Lower lobe of right lung (tissue), 2 donors: Measurements from ENCODE around the gene UST. TPM values are rescaled to one million over a fixed set of nuclear protein-coding genes. Genes with fewer than 3 reads are reported as not detected.
"Not testable (repeated sequence)": the region's sequence is repeated elsewhere in the genome, so short reads cannot be mapped to it uniquely, and the experiment has no call there.

Experiments used
- ATAC-seq, 2 donors: fragments of 200-7000 bp; cut with Tn5 transposase; one replicate each; pipeline ENCODE4 v1.9.1; 2020 to 2022; ENCODE audit warnings: mild to moderate bottlenecking in 2 of 2, moderate library complexity in 2 of 2
- DNase-seq: peaks from one replicate; pipeline ENCODE4 v3.0.0-alpha.2; 2020
- H3K27ac ChIP-seq: fragments of 200-600 bp; one replicate; pipeline ENCODE4 v1.8.0; 2022
- H3K27me3 ChIP-seq: fragments of 200-600 bp; one replicate; pipeline ENCODE4 v1.8.0; 2022; ENCODE audit warnings: low read depth
- H3K36me3 ChIP-seq: fragments of 200-600 bp; one replicate; pipeline ENCODE4 v1.8.0; 2022; ENCODE audit warnings: mild to moderate bottlenecking
- H3K4me1 ChIP-seq: fragments of 200-600 bp; one replicate; pipeline ENCODE4 v1.8.0; 2022
- H3K4me3 ChIP-seq: fragments of 200-600 bp; one replicate; pipeline ENCODE4 v1.8.0; 2022; ENCODE audit warnings: mild to moderate bottlenecking
- H3K9me3 ChIP-seq: fragments of 200-600 bp; one replicate; pipeline ENCODE4 v1.8.0; 2022
- intact Hi-C: fragments of 100-400 bp; cut with DNase I; formaldehyde crosslinking; loops from one replicate; pipeline ENCODE4 v1.11.0; 2022
- total RNA-seq: library from RNA; stranded (reverse); fragmentation: NEBNext Ultra II Directional; extraction: Animal tissue kit (Norgen Biotek cat#: 25700); gene quantifications from one replicate; pipeline ENCODE4 v1.2.1, GENCODE V29; 2021
- TF ChIP-seq, protein P1 (sequence below): fragments of 200-600 bp; IDR thresholded peaks from one replicate; pipeline ENCODE4 v1.8.0; 2022; ENCODE audit warnings: antibody characterized with exemption, mild to moderate bottlenecking
- donor health status: DM: no; HTN: yes; CAD: no; lungs with severe emphysema.

The UST gene
- total RNA-seq, 1 donor from 2014 or later, result 11.8 TPM

DNA sequence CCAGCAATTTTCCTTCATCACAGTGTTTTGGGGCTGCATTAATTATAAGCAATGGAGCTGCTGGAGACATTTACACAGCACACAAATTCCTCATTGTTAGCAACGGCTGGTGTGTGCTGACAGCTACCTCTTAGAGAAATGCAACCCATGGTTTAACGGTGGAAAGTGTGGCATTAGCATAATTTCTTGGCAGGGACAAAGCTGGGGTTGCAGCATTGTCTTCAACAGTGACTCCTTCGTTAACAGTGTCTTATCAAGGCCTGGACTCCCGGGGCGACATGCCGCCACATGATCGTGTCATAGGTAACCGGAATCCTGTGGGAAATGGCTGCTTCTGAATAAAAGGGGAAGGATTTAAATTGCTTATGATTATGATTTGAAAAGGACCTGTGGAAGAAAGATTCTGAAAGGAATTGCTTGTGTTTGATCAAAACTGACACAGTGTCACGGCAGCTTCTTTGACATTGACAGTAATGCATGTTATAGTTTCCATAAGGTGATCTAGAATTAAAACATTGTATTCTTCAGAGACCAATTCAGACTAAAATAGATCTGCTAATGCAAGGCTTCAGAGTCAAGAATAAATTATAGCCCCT is 128.0 kb downstream of the UST start:
- no peaks in the 10 kb centered on the region for H3K4me1 ChIP-seq
- H3K9me3 ChIP-seq, result no peaks in the 10 kb centered on the region
- H3K36me3 ChIP-seq, result no peaks in the 10 kb centered on the region
- H3K27me3 ChIP-seq, result no peaks in the 10 kb centered on the region
- intact Hi-C loops, result no loop called here
- H3K4me3 ChIP-seq, result no peak overlapping the region
- TF ChIP-seq, protein P1, sequence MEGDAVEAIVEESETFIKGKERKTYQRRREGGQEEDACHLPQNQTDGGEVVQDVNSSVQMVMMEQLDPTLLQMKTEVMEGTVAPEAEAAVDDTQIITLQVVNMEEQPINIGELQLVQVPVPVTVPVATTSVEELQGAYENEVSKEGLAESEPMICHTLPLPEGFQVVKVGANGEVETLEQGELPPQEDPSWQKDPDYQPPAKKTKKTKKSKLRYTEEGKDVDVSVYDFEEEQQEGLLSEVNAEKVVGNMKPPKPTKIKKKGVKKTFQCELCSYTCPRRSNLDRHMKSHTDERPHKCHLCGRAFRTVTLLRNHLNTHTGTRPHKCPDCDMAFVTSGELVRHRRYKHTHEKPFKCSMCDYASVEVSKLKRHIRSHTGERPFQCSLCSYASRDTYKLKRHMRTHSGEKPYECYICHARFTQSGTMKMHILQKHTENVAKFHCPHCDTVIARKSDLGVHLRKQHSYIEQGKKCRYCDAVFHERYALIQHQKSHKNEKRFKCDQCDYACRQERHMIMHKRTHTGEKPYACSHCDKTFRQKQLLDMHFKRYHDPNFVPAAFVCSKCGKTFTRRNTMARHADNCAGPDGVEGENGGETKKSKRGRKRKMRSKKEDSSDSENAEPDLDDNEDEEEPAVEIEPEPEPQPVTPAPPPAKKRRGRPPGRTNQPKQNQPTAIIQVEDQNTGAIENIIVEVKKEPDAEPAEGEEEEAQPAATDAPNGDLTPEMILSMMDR, result no peak
- no peak for DNase-seq
- no peak for ATAC-seq
- no peak overlapping the region for H3K27ac ChIP-seq

DNA sequence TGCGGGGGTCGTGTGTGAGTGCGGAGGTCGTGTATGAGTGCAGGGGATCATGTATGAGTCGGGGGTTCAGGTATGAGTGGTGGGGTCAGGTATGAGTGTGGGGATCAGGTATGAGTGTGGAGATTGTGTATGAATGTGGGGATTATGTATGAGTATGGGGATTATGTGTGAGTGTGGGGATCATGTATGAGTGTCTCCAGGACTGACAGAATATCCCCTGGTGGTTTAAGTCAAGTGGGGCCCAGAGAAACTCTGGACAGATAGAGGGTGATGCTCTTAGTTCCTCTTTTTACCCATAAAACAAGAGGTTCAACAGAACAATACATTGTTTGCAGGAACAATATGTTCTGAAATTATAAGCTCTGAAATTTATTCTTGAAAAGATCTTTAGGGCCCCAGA is 131.9 kb downstream of the UST start:
- TF ChIP-seq, protein P1, result no peak
- H3K4me1 ChIP-seq, result no peaks in the 10 kb centered on the region
- H3K27ac ChIP-seq, result no peak overlapping the region
- no peaks in the 10 kb centered on the region for H3K36me3 ChIP-seq
- H3K27me3 ChIP-seq, result no peaks in the 10 kb centered on the region
- no peak for DNase-seq
- no peak for ATAC-seq
- intact Hi-C loops, result no loop called here
- H3K4me3 ChIP-seq, result no peak overlapping the region
- H3K9me3 ChIP-seq, result no peaks in the 10 kb centered on the region

DNA sequence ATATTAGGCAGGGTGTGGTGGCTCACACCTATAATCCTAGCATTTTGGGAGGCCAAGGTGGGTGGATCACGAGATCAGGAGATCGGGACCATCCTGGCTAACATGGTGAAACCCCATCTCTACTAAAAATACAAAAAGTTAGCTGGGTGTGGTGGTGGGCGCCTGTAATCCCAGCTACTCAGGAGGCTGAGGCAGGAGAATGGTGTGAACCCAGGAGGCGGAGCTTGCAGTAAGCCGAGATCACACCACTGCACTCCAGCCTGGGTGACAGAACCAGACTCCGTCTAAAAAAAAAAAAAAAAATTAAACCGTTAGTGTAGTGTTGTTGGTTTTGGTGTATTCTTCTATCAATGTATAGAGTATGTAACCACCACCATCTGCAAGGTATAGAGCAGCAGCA is 133.9 kb downstream of the UST start:
- H3K27ac ChIP-seq, H3K4me3 ChIP-seq, intact Hi-C loops, H3K36me3 ChIP-seq, DNase-seq, ATAC-seq, H3K4me1 ChIP-seq, H3K27me3 ChIP-seq, H3K9me3 ChIP-seq: not testable (repeated sequence)

DNA sequence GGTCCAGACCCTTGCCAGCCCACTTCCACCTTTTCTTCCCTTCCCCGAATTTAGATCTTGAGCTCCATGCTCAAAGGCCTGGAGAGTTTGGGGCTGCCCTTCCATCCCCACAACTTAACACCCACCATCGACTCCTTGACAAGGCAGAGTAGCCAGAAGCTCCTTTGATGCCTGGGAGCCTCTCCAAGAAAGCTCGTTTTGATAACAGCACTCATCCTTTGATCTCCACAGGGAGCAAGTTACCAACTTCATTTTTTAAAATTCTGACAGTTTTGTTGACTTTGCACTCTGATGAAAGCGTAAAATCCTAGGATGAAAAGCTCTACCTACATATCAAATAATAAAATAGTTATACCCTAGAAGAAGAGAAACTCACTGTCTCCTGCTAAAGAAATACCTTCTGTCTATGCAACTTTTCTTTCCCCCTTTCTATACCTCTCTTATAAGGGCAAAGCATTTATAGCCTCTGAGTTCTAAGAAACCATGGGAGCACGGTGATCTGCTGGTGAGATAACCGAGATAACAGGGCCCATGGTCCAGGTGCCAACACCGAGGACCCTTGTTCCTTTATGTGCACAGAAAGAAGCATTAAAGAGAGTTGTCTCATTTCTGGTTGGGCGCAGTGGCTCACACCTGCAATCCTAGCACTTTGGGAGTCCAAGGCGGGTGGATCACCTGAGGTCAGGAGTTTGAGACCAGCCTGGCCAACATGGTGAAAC is 134.9 kb downstream of the UST start:
- TF ChIP-seq, protein P1, result no peak
- H3K36me3 ChIP-seq, result no peaks in the 10 kb centered on the region
- no peak overlapping the region for H3K27ac ChIP-seq
- H3K9me3 ChIP-seq, result no peaks in the 10 kb centered on the region
- ATAC-seq, result no peak
- H3K27me3 ChIP-seq, result no peaks in the 10 kb centered on the region
- H3K4me1 ChIP-seq, result no peaks in the 10 kb centered on the region
- intact Hi-C loops, result no loop called here
- H3K4me3 ChIP-seq, result no peak overlapping the region
- no peak for DNase-seq

DNA sequence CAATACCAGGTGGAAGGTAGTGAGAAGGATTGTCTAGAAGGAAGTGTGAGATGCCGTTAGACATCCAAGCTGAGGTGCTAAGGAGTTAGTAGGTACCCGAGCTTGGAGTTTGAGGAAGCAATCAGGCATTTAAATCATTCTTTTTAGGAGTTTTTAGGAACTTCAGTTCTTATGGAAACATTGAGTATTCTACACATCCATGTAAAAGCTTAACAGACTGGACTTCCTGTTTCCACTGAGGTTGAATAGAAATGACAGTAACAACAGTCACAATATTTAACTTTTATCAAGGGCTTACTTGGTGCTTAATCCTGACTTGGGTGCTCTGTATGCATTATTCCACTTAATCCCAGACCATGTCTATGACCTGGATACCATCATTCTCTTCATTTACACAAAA is 136.4 kb downstream of the UST start:
- no peak overlapping the region for H3K4me3 ChIP-seq
- H3K27ac ChIP-seq, result no peak overlapping the region
- no peaks in the 10 kb centered on the region for H3K36me3 ChIP-seq
- H3K27me3 ChIP-seq, result no peaks in the 10 kb centered on the region
- TF ChIP-seq, protein P1, result no peak
- no peaks in the 10 kb centered on the region for H3K9me3 ChIP-seq
- ATAC-seq (no peak), DNase-seq (no peak)
- intact Hi-C loops, result no loop called here
- no peaks in the 10 kb centered on the region for H3K4me1 ChIP-seq

DNA sequence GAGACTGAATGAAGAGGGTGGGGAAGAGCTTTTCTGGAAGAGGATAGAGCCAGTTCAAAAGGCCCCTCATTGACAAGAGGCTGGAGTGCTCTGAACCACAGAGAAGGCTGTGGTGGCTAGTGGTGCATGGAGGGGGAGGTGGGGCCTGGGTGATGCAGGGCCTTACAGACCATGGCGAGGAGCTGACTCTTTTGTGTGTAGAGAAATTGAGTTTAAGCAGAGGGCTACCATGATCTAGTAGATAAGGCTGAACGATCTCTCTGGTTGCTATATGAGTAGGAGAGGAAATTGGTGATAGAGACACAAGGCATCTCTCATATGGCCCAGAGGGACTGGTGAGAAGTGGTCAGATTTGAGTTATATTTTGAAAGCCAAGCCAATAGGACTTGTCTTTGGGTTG is 137.6 kb downstream of the UST start:
- intact Hi-C loops, result no loop called here
- Histone ChIP-seq H3K4me3 (no peak overlapping the region), H3K9me3 (no peaks in the 10 kb centered on the region), H3K27ac (no peak overlapping the region), H3K36me3 (no peaks in the 10 kb centered on the region), H3K4me1 (no peaks in the 10 kb centered on the region), H3K27me3 (no peaks in the 10 kb centered on the region)
- no peak for DNase-seq
- ATAC-seq, result no peak
- TF ChIP-seq, protein P1, result no peak
